ENCODE measurements around the gene HNRNPUL2.

DNA sequence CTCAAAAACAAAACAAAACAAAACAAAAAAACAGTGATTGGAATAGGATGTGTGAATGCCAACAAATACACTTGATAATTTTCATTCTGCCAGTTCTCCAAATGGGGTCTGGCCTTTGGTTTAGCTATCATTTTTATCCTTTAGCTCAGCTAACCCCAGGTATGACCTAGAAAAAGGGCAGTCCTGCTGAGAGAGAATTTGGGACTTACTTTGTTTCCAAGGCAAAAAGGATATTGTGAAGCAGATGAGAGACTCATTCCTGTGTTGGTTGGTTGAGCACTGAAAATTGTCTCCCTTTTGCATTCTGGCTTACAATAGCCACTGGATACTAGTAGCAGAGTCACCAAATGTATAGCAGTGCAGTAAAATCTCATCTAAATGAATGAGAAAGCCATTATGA lies 9.9 kb upstream of the HNRNPUL2 start:
- TF ChIP-seq, protein P1, sequence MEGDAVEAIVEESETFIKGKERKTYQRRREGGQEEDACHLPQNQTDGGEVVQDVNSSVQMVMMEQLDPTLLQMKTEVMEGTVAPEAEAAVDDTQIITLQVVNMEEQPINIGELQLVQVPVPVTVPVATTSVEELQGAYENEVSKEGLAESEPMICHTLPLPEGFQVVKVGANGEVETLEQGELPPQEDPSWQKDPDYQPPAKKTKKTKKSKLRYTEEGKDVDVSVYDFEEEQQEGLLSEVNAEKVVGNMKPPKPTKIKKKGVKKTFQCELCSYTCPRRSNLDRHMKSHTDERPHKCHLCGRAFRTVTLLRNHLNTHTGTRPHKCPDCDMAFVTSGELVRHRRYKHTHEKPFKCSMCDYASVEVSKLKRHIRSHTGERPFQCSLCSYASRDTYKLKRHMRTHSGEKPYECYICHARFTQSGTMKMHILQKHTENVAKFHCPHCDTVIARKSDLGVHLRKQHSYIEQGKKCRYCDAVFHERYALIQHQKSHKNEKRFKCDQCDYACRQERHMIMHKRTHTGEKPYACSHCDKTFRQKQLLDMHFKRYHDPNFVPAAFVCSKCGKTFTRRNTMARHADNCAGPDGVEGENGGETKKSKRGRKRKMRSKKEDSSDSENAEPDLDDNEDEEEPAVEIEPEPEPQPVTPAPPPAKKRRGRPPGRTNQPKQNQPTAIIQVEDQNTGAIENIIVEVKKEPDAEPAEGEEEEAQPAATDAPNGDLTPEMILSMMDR (IDR thresholded peaks at IDR 0.05), result no peak
- no peak for TF ChIP-seq EZH2 (IDR thresholded peaks at IDR 0.05; ENCODE audit: borderline replicate concordance, insufficient read depth, low read depth, low read length, poor library complexity, severe bottlenecking)

Measured in B cell (primary cell).